Right forelimb (tissue), 1 donor: ENCODE results near the gene PDIA2.
"Not testable (repeated sequence)": the region's sequence is repeated elsewhere in the genome, so short reads cannot be mapped to it uniquely, and the experiment has no call there.

Experiments used
- DNase-seq: peaks from one replicate; pipeline ENCODE4 v3.0.0-alpha.2; 2018

PDIA2 gene

DNA sequence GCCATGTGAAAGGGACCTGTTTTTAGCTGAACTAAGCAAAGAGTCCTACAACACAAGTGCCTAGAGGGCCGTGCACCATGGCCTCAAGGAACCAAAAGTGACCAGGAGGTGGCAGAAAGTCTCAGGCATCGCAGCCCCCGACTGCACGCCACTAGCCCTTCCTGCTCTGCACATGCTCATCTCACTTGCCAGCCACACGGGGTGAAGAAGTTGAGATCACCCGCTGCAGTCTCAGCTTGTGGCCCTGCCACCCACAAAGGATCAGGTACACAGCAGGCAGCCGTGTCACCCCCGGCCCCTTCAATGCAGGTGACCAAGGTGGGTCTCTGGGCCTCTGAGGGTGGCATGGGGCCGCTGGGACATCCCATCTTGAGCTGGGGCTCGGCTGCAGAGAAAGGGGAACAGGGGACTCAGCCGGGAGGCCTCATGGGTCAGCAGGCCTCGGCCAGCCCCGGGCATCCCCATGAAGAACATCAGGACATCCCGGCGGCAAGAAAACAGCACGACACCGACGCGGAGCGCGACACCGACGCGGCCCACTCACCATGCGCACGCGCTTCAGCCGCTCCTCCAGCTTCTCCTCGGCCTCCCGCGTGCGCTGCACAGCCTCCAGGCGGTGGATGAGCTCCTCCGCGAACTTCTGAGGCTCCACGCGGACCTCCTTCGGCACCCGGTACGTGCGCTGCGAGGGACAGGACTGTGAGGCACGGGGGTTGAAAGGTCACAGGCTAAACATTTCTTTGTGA is 21.0 kb downstream of the PDIA2 start:
- DNase-seq: no peak

DNA sequence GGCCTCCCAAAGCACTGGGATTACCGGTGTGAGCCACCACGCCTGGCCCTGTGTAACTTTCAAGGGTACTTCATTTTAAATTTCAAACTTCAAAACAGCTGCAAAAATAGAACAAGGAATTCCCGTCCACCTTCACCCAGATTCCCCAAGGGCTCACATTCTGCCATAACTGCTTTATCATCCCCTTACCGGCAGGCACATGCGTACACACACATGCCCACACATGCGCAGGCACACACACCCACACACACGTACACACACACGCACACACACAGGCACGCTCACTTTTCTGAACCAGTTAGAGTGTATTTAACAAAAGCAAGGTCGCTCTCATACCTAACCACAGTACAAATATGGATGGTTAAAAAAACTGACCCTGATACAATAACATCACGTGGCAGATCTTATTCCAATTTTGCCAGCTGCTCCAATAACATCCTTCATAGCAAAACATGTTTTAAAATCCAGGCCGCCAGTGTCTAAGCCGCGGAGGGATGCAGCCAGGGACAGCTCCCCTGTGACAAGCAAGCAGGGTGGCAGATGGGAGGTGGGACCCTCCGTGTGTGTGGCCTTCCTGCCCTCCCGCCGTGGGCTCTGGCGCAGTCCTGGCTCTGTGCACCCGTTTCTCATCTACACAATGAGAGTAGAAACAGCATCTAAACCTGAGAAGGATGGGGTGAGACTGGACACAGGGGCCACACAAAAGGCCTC is 23.1 kb downstream of the PDIA2 start:
- DNase-seq: no peak

DNA sequence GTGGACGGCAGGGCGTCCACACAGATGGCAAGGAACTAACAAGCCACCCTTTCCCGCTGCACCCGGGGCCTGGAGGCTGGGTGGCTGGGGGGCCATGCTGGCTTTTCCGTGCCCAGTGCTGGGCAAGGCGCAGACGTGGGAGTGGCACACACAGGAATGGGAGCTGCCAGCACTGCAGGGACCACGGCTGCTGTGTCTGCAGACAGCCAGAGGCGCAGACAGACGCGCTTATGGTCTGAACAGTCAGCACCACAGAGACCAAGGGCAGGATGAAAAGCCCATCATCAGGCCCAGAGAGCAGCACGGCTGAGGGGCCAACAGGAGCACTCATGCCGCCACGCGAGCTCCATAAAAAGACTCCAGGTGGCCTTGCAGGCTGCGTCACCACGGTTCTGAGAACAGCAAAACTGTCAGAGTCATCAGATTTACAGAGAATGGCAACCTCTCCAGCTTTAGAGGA is 24.0 kb downstream of the PDIA2 start:
- DNase-seq: no peak

DNA sequence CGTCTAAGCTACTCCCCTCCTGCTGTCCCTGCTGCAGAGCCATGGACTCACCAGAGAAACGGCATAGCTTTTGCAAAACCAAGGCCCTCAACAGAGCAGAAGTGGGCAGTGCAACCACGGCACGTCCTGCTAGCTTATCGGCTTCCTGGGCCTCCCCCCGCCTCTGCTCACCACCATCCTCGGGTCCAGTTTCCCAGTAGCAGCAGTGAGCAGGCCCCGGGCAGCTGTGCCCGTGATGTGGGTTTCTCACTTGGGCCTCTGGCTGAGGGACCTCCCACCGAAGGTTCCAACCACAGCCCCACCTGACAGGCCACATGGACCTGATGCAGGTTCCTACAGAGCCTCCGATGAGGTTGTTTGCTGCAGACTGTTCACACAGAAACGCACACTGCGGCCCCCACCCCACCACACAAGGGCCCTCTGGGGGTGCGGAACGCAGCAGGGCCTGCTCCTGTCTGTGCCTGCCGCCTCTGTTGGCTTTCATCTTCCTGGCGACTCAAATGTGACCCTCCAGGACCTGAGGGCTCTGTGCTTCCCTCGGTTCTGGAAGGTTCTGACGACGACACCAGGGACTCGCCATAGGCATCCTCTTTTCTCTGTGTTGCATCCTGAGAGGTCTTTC is 24.8 kb downstream of the PDIA2 start:
- no peak for DNase-seq

DNA sequence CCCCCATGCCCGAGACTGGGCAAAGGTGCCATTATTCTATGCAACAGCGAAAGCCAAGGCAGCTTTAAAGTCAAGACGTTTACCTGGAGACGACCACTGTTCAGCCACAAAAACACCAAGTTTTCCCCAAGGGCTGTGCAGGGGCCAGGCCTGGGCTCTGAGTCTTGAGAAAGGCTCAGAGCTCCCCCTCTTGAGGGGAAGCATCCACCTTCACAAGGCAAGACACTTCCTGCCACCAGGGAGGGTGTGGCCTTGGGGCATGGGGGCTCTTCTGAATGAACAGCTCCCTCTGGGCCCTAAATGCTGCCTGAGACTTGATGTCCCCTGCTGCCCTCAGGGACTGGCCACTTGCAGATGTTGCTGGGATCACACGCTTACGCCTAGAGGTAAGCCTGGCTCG is 26.5 kb downstream of the PDIA2 start:
- no peak for DNase-seq

DNA sequence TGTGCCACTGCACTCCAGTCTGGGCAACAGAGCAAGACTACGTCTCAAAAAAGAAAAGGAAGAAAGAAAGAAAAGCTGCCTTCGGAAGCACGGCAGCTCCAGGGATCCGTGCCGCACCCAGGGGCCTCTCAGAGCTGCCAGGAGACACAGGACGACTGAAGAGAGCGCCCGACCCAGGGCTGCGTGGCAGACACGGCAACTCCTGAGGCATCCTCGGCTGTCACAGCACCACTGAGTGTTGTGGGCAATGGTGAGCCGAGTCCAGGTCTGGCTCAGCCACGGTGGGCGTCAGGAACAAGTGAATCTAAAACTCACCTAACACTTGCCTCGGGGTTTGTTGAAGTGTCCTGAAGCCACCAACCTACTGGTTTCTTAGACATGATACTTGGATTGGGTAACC is 28.8 kb downstream of the PDIA2 start:
- DNase-seq: no peak

DNA sequence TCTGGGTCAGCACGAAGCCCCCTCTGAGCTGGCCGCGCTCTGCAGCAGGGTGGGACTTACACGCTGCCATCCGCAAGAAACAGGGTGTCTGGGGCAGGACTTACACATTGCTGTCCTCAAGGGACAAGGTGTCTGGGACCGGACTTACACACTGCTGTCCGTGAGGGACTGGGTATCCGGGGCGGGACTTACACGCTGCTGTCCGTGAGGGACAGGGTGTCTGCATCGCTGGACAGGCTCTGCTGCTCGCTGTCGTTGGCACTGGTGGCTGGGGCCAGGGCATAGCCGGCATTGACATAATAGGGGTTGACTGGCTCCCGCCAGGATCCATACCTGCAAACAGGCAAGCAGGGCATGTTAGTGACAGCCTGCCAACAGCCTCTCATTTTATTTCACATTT is 31.4 kb downstream of the PDIA2 start:
- no peak for DNase-seq

DNA sequence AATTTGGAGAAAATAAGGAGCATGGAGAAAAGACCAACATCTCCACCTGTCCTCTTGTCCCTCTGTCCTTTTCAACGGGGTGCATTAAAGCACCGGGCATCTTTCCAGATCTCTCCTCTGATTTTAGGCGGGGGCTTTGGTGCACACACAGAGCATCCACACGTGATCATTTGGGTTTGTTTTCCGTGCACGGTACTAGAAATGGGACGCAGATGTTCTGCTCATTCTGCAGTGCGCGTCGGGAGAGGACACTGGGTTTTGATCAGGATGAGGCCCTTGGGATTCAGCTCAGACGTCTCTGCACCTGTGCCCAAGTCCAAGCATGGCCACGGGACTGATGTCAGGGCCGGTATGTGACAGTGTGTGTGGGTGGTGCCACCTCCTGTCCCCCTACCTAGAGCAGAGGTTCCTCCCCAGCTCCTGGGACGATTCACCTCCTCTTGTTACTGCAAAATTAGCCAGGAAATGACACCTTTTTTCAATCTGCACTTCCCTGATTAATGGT is 31.9 kb downstream of the PDIA2 start:
- no peak for DNase-seq

DNA sequence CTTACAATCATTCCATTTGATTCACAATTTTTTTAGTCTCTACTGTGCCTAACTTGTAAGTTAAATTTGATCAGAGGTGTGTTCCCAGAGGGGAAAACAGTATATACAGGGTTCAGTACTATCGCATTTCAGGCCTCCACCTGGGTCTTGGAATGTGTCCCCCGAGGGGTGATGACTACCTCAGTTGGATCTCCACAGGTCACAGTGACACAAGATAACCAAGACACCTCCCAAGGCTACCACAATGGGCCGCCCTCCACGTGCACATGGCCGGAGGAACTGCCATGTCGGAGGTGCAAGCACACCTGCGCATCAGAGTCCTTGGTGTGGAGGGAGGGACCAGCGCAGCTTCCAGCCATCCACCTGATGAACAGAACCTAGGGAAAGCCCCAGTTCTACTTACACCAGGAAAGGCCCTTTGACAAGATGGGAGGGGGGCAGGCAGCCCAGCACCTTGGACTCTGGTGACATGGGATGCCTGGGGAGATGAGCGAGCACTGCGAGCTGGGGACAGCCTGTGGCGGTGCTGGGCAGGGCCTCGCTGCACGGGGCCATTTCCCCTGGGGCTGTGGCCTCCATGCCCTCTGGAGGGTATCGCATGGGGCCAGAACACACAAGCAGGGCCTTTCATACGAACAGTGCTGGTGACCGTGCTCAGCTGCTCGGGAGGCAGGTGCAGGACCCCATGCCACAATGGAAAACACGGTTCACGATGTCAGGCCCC is 33.9 kb downstream of the PDIA2 start:
- DNase-seq: no peak

DNA sequence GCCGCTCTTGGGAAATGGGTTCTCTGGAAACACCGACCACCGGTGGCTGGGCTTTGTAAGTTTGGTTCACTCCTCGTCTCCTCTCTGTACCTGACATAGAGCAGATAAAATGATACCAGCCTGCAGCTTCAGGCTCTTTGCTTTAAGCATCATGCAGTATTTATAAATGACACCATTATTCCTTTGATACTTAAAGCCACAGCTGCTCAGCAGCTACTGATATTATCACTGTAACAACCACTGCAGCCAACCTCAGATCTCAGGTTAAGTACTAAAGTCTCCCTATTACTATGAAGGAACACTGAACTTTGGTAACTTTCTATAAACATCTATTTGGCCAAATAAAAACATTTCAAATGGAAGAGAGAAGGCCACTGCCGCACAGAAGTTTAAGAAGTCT is 34.6 kb downstream of the PDIA2 start:
- no peak for DNase-seq

DNA sequence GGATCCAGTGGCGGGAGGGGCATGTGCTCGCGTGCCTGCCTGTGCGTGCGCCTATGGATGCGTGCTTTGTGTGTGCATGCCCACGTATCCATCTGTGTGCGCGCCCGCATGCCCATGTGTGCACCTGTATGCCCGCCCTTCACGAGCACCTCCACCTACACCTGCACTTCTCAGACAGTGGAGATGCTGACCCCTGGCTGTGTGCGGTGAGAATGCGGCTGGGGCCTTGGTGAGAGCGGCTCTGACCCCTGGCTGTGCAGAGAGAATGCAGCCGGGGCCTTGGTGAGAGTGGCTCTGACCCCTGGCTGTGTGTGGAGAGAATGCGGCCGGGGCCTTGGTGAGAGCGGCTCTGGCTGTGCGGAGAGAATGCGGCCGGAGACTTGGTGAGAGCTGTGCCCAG is 35.7 kb downstream of the PDIA2 start:
- DNase-seq: no peak

DNA sequence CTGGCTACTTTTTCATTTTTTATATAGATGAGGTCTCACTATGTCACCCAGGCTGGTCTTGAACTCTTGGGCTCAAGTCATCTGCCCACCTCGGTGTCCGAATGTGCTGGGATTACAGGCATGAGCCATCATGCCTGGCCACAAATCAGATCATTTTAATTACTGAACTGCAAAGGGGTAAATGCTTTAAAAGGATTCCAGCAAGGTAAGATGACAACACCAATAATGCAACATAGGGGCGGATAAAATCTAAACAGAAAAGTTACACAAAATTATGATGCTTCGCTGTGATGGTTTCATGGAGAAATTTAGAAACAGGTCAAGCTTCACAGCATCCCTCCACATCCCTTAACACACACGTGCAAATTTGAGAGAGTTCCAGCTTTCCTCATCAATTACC is 37.2 kb downstream of the PDIA2 start:
- no peak for DNase-seq

DNA sequence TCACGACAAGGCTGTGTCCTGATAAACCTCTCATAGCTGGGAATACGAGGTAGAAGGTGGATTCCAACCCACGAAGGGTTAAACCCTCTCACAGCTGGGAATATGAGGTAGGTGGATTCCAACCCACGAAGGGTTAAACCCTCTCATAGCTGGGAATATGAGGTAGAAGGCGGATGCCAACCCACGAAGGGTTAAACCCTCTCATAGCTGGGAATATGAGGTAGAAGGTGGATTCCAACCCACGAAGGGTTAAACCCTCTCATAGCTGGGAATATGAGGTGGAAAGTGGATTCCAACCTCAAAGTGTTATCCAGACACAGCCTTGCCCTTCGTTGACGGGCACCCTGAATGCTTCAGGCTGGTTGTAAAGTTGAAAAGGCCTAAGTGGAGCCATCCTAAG is 38.6 kb downstream of the PDIA2 start:
- no peak for DNase-seq

DNA sequence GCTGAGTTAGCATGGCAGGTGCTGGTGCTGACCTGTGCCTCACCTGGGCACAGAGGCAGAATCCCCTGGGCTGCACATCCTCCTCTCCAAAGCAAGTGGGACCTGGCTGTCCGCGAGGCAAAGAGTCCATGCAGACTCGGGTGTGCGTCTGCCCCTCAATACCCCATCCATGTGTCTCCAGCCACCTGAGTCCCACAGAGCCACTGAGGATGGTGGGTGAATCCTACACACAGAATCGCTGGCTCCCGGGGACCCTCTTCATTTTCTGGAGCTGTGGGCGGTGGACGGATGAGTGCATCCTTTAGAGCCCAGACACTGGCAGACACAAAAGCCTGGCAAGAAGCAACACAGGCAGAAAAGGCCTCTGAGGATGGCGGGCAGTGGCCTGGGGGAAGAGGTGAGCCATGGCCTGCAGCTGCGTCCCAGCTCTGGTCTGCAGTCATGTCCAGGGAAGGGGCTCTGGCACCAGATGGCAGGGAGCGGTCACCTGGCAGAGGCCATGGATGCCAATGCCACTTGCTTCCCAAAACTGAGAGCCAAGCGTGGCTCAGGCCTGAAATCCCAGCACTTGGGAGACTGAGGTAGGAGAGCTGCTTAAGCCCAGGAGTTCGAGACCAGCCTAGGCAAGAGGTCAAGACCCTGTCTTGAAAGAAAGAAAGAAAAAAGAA is 39.6 kb downstream of the PDIA2 start:
- no peak for DNase-seq

DNA sequence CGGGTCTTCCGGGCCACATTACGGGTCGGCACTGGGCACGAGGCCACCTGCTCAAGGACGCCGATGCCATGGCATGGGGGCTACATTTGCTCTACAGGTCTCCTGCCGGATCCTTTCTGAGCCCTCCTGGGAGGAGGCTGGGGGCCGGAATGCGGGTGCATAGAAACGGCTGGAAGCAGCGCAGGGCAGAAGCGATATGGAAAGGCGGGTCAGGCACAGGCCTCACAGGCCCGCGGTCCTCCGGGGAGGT is 41.2 kb downstream of the PDIA2 start:
- DNase-seq: no peak

DNA sequence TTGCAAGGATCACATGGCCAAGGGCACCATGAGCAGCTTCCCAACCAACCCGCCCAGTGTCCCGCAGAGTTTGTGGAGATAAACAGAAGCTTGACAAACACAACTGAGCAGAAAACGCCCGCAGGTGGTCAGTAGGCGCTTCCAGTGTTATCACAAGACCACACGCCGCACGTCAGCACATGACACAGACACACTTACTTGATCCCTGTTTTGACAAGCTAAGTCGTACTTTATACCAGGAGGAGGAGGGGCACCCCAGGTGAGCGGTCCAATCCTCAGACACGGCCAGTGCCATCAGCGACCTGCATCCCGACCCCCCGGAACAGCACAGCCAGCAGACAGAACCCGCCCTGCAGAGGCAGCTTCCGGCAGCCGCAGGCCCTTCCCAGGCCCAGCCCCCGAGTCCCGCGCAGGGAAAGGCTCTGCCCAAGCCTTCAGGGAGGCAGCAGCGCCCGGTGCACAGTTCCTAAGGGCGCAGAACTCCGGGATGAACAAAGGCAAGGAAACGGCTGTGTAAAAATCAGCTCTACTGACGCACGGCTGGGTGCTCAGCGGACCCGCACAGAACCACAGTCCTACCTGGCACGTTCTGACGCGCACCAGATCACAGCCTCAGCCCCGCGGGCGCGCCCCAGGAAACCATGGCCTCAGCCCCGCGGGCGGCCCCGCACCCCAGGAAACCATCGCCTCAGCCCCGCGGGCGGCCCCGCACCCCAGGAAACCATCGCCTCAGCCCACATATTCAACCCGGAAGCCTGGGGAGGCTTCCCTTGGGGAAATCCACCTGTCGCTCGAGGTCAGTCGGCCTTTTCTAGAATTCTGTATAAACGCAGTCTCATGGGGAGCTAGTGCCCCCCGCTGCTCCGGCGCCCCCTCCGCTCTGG is 41.7 kb downstream of the PDIA2 start:
- no peak for DNase-seq

DNA sequence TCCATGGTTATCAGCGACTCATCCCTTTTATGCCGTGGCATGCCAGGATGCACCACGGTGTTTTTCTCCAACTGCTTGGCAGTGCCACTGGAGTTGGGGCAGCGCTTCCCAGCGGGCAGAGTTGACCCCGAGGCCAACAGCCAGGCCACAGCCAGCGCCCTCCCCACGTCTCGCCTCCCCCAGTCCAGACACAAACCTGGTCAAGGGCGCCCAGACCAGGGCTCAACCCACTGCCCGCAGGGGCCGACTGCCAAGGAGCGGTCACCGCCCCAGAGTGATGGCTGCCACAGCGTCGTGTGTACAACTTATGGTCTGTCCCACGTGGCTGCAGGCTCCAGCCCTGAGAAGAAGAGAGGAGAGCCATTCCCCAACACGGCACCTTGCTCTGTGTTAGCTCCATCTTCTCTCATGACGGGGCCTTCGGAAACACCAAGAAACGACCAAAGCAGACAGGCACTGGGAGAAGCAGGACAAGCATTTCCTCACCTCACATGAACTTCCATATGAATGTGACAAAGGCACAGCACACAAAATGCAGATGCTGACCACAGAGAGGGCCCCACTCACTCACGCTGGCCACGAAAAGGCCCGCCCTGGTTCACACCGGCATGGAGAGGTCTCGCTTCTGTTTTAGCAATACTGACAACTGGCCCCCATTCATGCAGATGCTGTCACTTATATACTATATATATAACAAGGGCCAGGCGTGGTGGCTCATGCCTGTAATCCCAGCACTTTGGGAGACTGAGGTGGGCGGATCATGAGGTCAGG is 42.6 kb downstream of the PDIA2 start:
- no peak for DNase-seq

DNA sequence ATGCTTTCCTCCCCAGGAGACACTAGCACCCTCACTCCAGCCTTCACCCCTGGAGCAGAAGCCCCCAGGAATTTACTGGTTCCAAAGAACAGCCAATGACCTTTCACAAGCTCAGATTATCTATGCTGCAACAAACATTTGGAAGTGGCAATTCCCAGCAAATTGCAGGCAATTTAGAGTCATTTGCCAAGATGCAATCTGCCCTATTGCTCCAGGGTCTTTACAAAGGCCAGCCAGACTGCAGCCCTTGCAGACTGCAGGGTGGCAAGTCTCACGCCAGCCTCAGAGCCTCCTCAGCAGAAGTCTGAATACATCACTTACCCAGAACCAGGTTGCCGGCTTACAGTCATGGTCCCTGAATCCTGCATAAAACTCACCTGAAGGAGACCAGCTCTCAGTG is 47.8 kb downstream of the PDIA2 start:
- DNase-seq: no peak

DNA sequence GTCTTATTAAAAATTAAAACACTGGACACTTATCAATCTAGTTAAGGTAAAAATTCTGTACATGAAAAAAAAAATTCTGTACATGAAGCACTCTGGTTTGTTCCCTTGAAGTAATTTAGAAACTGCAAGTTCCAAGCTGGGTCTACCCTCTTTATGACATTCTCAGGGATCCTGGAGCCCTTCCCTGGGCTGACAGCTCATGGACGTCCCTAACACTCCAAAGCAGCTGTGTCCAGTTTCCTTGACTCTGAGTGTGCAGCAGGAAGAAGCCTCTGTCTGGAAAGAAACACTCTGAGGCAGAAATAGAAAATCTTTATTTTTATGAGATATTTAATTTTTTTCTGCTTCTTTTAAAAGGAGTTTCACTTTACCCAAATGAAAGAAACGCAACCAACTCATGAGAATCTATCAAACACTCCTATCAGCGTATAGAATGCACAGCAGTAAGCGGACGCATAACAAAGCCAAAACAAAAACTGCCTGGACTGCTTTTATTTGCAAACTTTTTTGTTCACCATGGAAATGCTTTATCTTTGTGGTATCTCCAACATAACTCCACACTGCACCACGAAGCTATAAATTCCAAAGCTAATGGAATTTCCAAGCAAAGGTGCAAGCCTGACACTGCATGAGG is 48.3 kb downstream of the PDIA2 start:
- not testable (repeated sequence) for DNase-seq

DNA sequence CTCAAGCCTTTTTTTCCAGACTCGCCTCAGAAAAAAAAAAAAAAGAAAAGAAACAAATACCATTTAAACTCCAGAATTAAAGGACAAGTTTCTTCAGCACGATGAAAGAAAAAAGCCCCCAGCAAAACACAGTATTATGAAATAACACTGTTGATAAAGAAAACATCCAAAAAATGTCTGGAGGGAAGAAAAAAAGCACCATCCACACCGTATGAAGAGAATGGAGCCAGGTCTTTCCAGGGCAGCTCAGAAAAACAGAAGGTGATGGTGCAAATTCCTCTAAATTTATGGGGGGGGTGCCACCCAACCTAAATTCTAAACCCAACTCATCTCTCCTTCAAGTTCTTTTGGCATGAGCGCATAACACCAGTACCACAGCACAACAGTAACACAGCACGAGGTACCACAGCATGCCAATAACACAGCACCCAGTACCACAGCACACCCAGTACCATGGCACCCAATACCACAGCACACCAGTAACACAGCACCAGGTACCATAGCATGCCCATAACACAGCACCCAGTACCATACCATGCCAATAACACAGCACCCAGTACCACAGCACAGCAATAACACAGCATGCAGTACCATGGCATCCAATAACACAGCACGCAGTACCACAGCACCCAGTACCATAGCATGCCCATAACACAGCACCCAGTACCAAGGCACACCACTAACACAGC is 50.6 kb downstream of the PDIA2 start:
- no peak for DNase-seq
